ENCODE data around the gene MAN2C1.

MAN2C1 gene

DNA sequence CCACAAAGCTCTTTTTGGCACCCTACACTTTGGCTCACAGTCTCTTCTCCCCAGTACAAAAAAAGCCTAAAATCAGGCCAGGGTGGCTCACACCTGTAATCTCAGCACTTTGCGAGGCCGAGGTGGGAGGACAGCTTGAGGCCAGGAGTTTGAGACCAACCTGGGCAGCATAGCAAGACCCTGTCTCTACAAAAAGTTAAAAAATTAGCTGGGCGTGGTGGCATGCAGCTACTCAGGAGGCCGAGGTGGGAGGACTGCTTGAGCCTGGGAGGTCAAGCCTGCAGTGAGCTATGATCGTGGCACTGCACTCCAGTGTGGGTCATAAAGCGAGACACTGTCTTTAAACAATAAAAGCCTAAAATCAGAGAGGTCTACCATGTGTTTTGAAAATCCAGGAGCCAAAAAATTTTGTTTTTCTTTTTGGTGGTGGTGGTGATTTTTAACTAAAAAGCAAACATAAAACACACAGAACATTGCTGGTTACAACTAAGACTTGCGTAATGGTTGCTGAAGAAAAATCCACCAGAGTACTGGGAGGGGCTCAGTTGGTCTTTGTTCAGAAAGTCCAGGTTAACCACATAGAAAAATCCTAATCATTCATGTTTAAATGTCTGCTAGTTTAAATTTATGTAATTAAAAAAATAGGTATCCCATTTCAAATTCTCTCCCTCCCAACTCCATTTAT is 1.6 kb upstream of the MAN2C1 start:
- H3K9ac ChIP-seq (ENCODE audit: low read length) = no peak overlapping the region
- no peaks in the 10 kb centered on the region for H3K9me3 ChIP-seq (ENCODE audit: control insufficient read depth, low read length)
- H3K27me3 ChIP-seq (replicated peaks; ENCODE audit: control insufficient read depth, insufficient read depth, low read length) = no peaks in the 10 kb centered on the region
- H3K4me1 ChIP-seq (ENCODE audit: control insufficient read depth, insufficient read depth, low read length) = peaks cover 25% of the 10 kb centered on the region
- peak overlapping the region; percentile 91 for H3K4me3 ChIP-seq (ENCODE audit: low read length)
- no peak for DNase-seq (ENCODE audit: low read depth)
- H3K36me3 ChIP-seq (ENCODE audit: control insufficient read depth, insufficient read depth, low read length, severe bottlenecking) = peaks cover 55% of the 10 kb centered on the region

DNA sequence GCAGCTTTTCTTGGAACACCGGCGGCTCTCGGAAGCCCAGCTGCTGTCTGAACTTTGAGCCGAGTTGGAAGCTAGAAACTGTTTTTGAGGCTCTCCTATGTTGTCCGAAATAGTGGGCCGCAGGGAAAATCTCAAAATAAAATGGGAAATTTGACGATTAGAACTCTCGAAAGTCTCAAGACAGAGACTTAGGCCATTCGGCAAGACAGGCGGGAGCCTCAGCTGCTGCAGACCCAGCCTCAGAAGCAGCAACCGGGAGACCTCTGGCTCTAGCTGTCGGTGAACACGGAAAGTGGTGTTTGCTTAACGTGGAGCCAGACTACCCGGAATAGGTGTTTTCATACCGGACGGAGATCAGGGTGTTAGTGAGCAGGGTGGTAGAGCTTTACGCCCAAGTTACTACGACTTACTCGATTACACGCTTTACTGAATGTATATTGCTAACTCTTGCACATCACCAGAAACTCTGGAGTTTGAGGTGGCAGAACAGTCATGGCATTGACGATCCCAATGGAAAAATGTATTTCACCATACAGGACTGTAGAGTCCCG is 357 bp upstream of the MAN2C1 start:
- no peaks in the 10 kb centered on the region for H3K9me3 ChIP-seq (ENCODE audit: control insufficient read depth, low read length)
- peak overlapping the region; percentile 98 for H3K9ac ChIP-seq (ENCODE audit: low read length)
- peaks cover 60% of the 10 kb centered on the region for H3K36me3 ChIP-seq (ENCODE audit: control insufficient read depth, insufficient read depth, low read length, severe bottlenecking)
- DNase-seq (ENCODE audit: low read depth) = peak; percentile 44
- H3K27me3 ChIP-seq (replicated peaks; ENCODE audit: control insufficient read depth, insufficient read depth, low read length) = no peaks in the 10 kb centered on the region
- H3K4me3 ChIP-seq (ENCODE audit: low read length) = peak overlapping the region; percentile 91
- peaks cover 25% of the 10 kb centered on the region for H3K4me1 ChIP-seq (ENCODE audit: control insufficient read depth, insufficient read depth, low read length)

DNA sequence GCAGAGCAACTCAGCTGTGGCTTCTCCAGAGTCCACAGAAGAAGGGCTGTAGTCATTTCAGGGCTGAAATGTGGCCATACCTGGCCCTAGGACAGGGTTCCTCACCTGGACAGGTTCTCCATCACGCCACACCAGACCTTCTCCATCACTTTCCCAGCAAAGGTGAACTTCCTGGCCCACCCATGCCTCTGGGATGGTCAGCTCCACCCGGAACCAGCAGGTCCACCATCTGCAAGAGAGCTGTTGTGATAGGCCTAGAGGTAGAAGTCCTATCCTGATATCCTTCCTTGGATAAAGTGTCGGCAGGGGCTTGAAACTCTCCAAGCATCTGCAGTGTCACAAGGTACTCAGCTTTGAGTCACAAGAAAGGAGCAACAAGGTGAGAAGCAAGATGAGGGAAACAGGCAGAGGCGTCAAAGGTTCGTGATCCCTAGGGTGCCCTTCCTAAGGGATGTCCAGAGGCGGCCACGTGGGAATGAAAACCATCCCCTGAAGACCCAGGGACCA is 948 bp downstream of the MAN2C1 start:
- Histone ChIP-seq H3K36me3 (ENCODE audit: control insufficient read depth, insufficient read depth, low read length, severe bottlenecking) (peaks cover 61% of the 10 kb centered on the region), H3K4me1 (ENCODE audit: control insufficient read depth, insufficient read depth, low read length) (peaks cover 25% of the 10 kb centered on the region), H3K9ac (ENCODE audit: low read length) (peak overlapping the region; percentile 98), H3K4me3 (ENCODE audit: low read length) (peak overlapping the region; percentile 91), H3K27me3 (replicated peaks; ENCODE audit: control insufficient read depth, insufficient read depth, low read length) (no peaks in the 10 kb centered on the region), H3K9me3 (ENCODE audit: control insufficient read depth, low read length) (no peaks in the 10 kb centered on the region)
- no peak for DNase-seq (ENCODE audit: low read depth)

DNA sequence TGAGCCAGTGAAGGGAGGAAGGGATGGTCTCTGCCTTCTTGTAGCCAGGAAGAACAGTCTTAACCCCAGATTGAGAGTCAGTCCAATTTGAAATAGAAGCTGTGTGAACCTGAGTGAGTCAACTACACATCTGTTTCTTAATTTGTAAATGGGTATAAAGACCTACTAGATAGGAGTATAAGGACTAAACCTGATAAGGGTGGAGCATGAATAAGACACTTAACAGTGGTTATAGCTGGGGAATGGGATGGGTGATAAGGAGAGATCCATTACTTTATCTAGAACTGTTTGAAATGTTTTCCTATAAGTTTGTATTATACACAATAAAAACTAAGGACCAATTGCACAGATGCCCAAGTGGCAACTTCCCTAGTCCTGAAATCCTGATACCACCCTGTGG is 1.4 kb downstream of the MAN2C1 start:
- Histone ChIP-seq H3K36me3 (ENCODE audit: control insufficient read depth, insufficient read depth, low read length, severe bottlenecking) (peaks cover 65% of the 10 kb centered on the region), H3K9ac (ENCODE audit: low read length) (peak overlapping the region; percentile 98), H3K9me3 (ENCODE audit: control insufficient read depth, low read length) (no peaks in the 10 kb centered on the region), H3K4me3 (ENCODE audit: low read length) (no peak overlapping the region), H3K27me3 (replicated peaks; ENCODE audit: control insufficient read depth, insufficient read depth, low read length) (no peaks in the 10 kb centered on the region), H3K4me1 (ENCODE audit: control insufficient read depth, insufficient read depth, low read length) (peaks cover 25% of the 10 kb centered on the region)
- no peak for DNase-seq (ENCODE audit: low read depth)

DNA sequence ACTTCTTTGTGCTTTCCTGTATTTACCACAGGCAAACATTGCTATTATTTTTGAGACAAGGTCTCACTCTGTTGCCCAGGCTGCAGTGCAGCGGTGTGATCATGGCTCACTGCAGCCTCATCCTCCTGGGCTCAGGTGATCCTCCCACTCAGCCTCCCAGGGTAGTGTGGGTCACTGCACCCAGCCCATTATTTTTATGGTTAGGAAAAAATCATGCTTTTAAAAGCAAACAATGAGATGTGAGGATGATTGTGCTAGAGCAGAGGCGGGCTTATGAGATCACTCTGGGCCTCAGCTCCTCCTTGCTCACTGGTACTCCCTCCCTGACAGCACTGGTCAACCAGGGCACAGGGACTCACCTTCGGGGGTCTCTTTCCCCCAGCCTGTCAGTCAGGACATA is 2.2 kb downstream of the MAN2C1 start:
- DNase-seq (ENCODE audit: low read depth) = no peak
- Histone ChIP-seq H3K9me3 (ENCODE audit: control insufficient read depth, low read length) (no peaks in the 10 kb centered on the region), H3K27me3 (replicated peaks; ENCODE audit: control insufficient read depth, insufficient read depth, low read length) (no peaks in the 10 kb centered on the region), H3K4me1 (ENCODE audit: control insufficient read depth, insufficient read depth, low read length) (peaks cover 25% of the 10 kb centered on the region), H3K9ac (ENCODE audit: low read length) (no peak overlapping the region), H3K4me3 (ENCODE audit: low read length) (no peak overlapping the region), H3K36me3 (ENCODE audit: control insufficient read depth, insufficient read depth, low read length, severe bottlenecking) (peaks cover 65% of the 10 kb centered on the region)

DNA sequence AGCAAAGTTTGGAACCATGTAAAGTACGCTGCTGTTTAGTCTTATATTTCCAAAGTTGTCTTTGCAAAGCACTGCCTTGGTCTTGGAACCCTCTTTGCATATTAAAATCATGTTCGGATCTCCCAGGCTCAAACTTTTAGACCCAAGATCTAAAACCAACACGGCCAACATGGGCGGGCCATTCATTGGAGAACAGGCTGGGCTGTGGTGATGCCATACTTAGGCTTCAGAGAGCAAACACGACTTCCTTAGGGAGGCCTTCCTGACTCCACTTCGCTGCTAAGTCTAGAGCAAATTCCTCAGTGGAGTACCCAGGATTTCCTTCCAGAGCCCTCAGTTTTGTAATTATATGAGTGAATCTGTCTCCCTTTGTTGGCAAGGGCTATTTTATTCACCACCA is 3.5 kb downstream of the MAN2C1 start:
- H3K9ac ChIP-seq (ENCODE audit: low read length) = no peak overlapping the region
- peaks cover 18% of the 10 kb centered on the region for H3K4me1 ChIP-seq (ENCODE audit: control insufficient read depth, insufficient read depth, low read length)
- H3K27me3 ChIP-seq (replicated peaks; ENCODE audit: control insufficient read depth, insufficient read depth, low read length) = no peaks in the 10 kb centered on the region
- no peak for DNase-seq (ENCODE audit: low read depth)
- H3K36me3 ChIP-seq (ENCODE audit: control insufficient read depth, insufficient read depth, low read length, severe bottlenecking) = peaks cover 67% of the 10 kb centered on the region
- no peak overlapping the region for H3K4me3 ChIP-seq (ENCODE audit: low read length)
- no peaks in the 10 kb centered on the region for H3K9me3 ChIP-seq (ENCODE audit: control insufficient read depth, low read length)

DNA sequence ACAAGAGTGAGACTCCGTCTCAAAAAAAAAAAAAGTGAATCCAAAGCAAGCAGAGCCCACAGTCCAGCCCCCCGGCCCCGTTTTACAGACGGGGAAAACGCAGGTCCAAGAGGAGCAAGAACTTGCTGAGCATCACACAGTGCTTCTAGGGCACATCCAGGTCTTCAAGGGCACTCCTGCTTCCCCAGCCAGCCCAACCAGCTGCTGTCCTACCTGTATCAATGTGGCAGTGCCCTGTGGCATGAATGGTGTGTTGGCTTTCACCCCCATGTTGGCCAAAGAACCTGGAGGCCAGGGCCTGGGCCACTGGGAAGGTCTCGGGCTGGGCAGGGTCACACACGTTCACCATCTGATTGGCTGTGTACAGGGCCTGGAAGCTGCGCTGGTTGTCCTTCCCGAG is 4.6 kb downstream of the MAN2C1 start:
- H3K36me3 ChIP-seq (ENCODE audit: control insufficient read depth, insufficient read depth, low read length, severe bottlenecking) = peaks cover 77% of the 10 kb centered on the region
- no peak overlapping the region for H3K4me3 ChIP-seq (ENCODE audit: low read length)

DNA sequence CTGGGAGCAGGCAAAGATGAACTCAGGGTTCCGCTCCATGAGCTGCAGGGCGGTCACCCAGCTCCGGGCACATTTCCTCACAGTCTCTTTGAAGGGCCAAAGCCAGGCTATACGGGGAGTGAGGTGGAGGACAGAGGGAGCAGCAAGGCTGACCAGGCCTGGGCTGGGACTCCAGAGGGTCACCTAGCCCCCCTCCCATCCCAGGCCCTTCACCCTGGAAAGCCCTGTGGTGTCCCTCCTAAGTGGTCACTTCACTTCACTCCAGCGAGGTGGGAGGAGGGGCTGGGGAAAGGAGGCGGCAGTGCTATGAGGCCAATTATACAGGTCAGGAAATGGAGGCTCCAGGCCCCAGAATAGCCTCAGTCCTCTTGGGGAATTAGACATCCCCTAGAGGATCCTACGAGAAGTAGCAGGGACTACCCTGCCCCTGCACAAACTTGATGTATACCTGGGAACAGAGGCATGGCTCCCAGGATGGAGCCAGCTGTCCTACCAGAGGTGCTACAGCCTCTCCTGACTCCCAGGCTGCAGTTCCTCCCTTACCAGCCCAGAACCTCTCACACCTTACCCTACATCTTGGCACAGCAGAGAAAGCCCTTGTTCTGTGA is 5.7 kb downstream of the MAN2C1 start:
- Histone ChIP-seq H3K4me1 (ENCODE audit: control insufficient read depth, insufficient read depth, low read length) (peaks cover 5% of the 10 kb centered on the region), H3K27me3 (replicated peaks; ENCODE audit: control insufficient read depth, insufficient read depth, low read length) (no peaks in the 10 kb centered on the region), H3K9ac (ENCODE audit: low read length) (no peak overlapping the region), H3K4me3 (ENCODE audit: low read length) (no peak overlapping the region), H3K36me3 (ENCODE audit: control insufficient read depth, insufficient read depth, low read length, severe bottlenecking) (peaks cover 87% of the 10 kb centered on the region), H3K9me3 (ENCODE audit: control insufficient read depth, low read length) (no peaks in the 10 kb centered on the region)
- no peak for DNase-seq (ENCODE audit: low read depth)

More for the DNA sequence above, 4.6 kb downstream of the MAN2C1 start:
- peaks cover 7% of the 10 kb centered on the region for H3K4me1 ChIP-seq (ENCODE audit: control insufficient read depth, insufficient read depth, low read length)
- DNase-seq (ENCODE audit: low read depth) = no peak
- no peaks in the 10 kb centered on the region for H3K9me3 ChIP-seq (ENCODE audit: control insufficient read depth, low read length)
- no peaks in the 10 kb centered on the region for H3K27me3 ChIP-seq (replicated peaks; ENCODE audit: control insufficient read depth, insufficient read depth, low read length)
- no peak overlapping the region for H3K9ac ChIP-seq (ENCODE audit: low read length)

DNA sequence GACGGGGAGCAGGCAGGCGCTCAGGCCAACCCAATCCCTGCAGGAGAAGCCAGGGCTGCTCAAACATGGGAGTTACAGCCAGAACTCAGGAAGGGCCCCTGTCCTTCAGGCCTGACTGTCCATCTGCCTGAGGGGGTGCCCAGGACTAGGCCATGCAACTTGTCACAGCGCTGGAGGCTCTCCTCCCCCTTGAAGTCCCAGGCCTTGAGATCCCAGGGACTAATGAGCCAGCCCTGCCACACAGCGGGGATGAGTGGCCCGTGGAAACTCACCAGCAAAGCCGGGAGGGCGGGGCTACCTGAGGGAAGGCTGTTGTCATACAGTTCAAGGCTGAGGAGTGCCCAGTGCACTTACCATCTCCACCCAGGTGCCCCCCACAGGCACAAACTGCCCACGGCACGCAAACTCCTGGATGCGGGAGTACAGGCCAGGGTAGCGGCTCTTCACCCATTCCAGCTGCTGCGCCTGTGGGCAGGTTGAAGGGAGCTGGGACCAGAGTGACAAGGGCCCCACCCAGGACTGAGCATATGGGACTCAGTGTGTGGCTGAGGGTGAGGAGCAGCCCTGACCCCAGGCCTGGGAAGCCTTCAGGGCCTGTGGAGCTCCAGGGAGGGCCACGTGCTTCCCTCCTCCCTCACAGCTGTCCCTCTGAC is 6.3 kb downstream of the MAN2C1 start:
- Histone ChIP-seq H3K36me3 (ENCODE audit: control insufficient read depth, insufficient read depth, low read length, severe bottlenecking) (peaks cover 84% of the 10 kb centered on the region), H3K27me3 (replicated peaks; ENCODE audit: control insufficient read depth, insufficient read depth, low read length) (no peaks in the 10 kb centered on the region), H3K9me3 (ENCODE audit: control insufficient read depth, low read length) (no peaks in the 10 kb centered on the region), H3K9ac (ENCODE audit: low read length) (no peak overlapping the region), H3K4me3 (ENCODE audit: low read length) (no peak overlapping the region), H3K4me1 (ENCODE audit: control insufficient read depth, insufficient read depth, low read length) (no peaks in the 10 kb centered on the region)
- no peak for DNase-seq (ENCODE audit: low read depth)

DNA sequence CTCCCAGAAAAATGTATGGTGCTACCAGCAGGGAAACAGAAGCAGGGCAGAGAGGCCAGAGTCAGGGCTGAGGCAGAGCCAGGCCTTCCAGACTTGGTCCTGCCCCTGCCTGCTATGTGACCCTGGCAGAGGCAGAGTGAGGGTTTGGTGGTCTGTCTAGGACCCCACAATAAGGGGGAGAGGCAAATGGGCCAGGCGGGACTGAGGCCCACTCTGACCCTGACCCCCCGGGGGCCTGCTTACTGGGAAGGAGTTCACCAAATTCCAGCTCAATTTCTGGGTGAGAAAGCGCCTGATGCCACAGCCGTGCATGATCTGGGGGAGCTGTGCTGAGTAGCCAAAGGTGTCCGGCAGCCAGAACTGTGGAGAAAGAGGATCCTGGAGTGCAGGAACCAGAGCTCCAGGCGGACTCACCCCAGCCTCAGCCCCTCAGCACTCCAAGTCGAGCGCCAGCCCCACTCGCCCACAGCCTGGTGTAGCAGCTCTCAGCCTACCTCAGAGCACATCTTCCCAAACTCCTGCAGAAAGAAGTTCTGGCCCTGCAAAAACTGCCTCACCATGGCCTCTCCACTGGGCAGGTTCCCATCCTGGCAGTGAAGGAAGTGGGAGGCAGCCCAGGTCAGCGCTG is 6.9 kb downstream of the MAN2C1 start:
- H3K4me3 ChIP-seq (ENCODE audit: low read length) = no peak overlapping the region
- peaks cover 82% of the 10 kb centered on the region for H3K36me3 ChIP-seq (ENCODE audit: control insufficient read depth, insufficient read depth, low read length, severe bottlenecking)
- H3K27me3 ChIP-seq (replicated peaks; ENCODE audit: control insufficient read depth, insufficient read depth, low read length) = no peaks in the 10 kb centered on the region
- H3K4me1 ChIP-seq (ENCODE audit: control insufficient read depth, insufficient read depth, low read length) = no peaks in the 10 kb centered on the region
- DNase-seq (ENCODE audit: low read depth) = no peak
- no peak overlapping the region for H3K9ac ChIP-seq (ENCODE audit: low read length)
- H3K9me3 ChIP-seq (ENCODE audit: control insufficient read depth, low read length) = no peaks in the 10 kb centered on the region

DNA sequence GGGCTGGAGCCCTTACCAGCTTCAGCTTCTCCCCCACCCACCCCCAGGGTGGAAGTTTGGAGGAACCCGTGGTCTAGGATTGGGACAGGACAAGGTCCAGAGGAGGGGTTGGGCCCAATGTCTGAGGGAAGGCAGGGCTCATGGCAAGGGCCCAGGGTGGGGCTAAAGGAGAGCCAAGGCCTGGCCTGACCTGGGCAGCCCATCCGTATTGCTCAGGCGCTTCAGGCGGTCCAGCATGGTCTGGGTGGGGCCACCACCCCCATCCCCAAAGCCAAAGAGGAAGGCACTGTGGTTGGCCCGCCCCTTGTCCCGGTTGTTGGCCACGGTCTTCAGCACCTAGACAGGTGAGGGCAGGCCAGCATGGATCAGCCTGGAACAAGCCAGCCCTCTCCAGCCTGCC is 7.6 kb downstream of the MAN2C1 start:
- Histone ChIP-seq H3K9ac (ENCODE audit: low read length) (no peak overlapping the region), H3K36me3 (ENCODE audit: control insufficient read depth, insufficient read depth, low read length, severe bottlenecking) (peaks cover 82% of the 10 kb centered on the region), H3K9me3 (ENCODE audit: control insufficient read depth, low read length) (no peaks in the 10 kb centered on the region), H3K4me3 (ENCODE audit: low read length) (no peak overlapping the region), H3K27me3 (replicated peaks; ENCODE audit: control insufficient read depth, insufficient read depth, low read length) (no peaks in the 10 kb centered on the region), H3K4me1 (ENCODE audit: control insufficient read depth, insufficient read depth, low read length) (no peaks in the 10 kb centered on the region)
- no peak for DNase-seq (ENCODE audit: low read depth)
